ENCODE measurements around the gene PDSS2. TPM values are rescaled to one million over a fixed set of nuclear protein-coding genes. Genes with fewer than 3 reads are reported as not detected.
A peak's percentile ranks its signal among the peaks of the same experiment; 100 is the strongest.
"Not testable (repeated sequence)": the region's sequence is repeated elsewhere in the genome, so short reads cannot be mapped to it uniquely, and the experiment has no call there.

PDSS2 gene
- total RNA-seq, 1 experiment from 2014 or later: 8.2 TPM

DNA sequence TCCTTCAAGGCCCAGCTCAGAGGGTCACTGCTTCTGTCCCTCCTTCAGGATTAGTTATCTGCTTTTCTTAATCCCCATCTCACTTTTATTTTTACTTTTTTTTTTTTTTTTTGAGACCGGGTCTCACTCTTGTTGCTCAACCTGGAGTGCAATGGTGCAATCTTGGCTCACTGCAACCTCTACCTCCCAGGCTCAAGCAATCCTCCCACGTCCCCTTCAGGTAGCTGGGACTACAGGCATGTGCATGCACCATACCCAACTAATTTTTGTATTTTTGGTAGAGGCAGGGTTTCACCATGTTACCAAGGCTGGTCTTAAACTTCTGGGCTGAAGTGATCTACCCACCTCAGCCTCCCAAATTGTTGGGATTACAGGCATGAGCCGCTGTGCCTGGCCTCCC is 16.5 kb upstream of the PDSS2 start:
- DNase-seq (ENCODE audit: low spot score): not testable (repeated sequence)

DNA sequence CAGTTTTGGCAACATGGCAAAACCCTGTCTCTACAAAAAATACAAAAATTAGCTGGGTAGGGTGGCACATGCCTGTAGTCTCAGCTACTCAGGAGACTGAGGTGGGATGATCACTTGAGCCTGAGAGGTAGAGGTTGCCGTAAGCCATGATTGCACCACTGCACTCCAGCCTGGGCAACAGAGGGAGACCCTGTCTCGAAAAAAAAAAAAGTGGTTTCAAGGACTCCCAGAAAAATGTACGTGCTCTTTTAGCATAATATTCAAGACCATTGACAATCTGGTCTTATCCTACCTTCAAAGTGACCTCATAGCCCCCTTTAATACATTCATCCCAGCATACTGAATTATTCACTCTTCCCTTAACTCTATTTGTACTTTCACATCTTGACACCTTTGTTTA is 16.0 kb upstream of the PDSS2 start:
- not testable (repeated sequence) for DNase-seq (ENCODE audit: low spot score)

- DNase-seq (ENCODE audit: low spot score): no peak
Measured at GRCh38 chr6:107473660-107474059, 14.3 kb upstream of the PDSS2 start.

DNA sequence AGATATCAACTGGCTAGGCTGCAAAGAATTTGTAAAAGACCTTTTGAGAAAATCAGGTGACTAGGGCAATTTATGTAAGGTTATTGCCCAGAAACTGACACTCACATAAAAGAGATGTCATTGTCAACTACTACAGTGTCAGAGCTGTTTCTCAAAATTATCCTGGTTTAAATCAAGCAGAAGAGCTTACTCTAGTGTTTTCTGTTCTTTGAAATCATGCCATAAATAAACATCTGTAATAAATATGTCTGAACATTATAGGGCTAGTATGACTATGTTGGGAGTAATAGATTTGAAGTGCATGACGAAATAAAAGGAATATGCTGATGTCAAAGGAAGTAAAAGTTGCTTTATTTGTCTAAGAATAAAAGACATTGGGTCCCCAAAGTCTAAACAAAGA is 11.0 kb upstream of the PDSS2 start:
- DNase-seq (ENCODE audit: low spot score): no peak

DNA sequence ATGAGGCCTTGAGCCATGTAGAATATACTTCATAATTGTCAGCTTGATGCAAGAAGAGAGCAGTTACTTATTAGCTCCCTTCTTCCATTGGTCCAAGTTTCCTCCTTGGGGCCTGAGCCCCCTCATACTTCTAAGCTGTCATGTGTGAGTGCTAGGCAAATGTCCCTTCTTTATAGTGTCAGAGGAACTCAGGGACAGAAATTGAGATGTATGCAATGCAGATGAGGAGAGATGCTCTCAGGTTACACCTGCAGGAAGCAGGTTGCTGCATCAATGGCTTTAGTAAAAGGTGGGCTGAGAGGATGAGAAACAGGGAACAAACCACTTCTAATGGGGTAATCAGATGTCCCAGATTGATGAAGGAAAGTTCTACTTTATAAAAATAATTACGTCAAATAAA is 6.7 kb upstream of the PDSS2 start:
- no peak for DNase-seq (ENCODE audit: low spot score)

DNA sequence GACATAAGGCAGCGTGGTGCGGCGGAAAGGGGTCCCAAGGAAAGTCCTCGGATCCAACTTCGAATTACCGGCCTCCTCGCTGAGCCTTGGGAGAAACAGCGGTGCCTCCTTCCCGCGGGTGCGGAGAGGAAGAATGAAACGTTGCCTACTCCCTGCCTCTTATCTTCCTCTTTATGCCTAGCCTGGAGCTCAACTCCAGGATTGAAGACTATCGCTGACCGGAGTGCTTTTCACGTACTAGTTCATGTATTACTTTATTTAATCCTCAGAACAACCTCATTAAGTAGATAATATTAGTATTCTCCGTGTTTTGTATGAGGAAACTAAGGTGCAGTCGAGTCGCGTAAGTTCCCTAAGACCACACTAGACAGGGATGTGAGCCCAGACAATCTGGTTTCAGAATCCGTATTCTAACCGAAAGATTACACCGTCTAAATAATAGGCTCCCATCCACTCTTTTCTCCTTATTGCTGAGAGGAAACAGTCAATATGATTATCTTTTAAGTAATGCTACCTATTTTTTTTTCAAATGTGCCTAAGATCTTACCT is 793 bp upstream of the PDSS2 start:
- no peak for DNase-seq (ENCODE audit: low spot score)

DNA sequence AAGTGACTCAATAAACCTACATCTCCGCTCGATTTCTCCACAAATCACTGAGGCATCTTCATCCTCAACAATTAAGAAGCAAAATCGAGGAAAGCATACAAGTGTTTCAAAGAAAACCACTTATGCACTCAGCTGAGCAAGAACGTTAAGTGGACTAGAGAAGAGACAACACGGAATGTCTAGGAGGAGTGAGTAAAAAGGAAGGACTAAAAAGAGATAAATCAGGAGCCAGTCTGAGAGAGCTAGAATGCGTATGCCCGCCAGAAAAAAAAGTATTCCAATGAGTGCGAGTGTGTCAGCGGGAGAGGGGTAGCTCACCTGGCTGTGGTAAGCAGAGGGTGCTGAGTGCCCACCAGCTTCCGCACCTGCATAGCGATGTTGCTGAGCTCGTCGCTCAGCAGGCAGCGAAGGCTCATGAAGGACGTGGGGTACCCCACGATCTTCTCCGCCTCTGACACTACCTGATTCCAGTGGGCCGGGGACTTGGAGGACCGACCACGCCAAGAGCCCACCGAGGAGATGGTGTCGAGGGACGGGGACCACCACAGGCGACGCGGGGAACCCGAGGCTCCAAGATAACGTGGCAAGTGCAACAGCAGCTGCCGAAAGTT is 587 bp downstream of the PDSS2 start:
- DNase-seq (ENCODE audit: low spot score): peak; percentile 10

- no peak for DNase-seq (ENCODE audit: low spot score)
Measured at GRCh38 chr6:107448776-107449175, 10.6 kb downstream of the PDSS2 start.

- no peak for DNase-seq (ENCODE audit: low spot score)
Measured at GRCh38 chr6:107447663-107448216, 11.6 kb downstream of the PDSS2 start.

DNA sequence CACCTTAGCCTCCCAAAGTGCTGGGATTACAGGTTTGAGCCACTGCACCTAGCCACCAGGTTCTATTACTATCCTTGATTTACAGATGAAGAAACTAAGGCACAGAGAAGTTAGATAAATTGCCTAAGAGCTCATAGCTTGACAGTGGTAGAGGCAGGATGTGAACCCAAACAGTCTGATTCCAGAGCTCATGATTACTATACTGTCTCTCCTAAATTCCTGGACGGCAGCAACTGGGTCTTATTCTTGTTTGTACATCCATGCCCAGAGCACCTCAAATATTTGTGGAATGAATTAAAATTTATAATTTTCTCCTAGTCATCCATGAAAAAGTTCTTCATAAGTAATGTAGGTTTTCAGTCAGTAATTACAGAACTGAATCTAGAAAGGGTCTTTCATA is 15.1 kb downstream of the PDSS2 start:
- DNase-seq (ENCODE audit: low spot score): no peak

- no peak for DNase-seq (ENCODE audit: low spot score)
Measured at GRCh38 chr6:107443608-107444267, 15.6 kb downstream of the PDSS2 start.

GRCh38 chr6:107442938-107443607 is 16.3 kb downstream of the PDSS2 start:
- no peak for DNase-seq (ENCODE audit: low spot score)

DNA sequence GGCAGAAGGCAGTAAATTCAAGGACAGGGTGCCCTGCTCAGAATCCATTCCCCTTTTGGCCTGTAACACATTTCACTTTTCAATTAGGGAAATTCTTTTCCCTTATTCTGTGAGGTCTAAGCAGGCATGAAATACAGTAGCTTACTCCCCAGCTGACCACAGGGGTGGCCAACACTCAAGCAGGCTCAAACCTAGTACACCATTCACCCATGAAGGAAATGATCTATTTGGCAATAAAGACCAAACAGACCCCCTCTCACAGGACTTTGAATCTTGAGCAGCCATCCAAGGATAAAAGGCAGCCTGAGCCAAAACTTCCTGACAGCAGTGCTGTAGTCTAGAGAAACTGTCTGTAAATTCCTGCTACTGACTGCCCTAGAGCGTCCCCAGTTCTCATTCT is 17.7 kb downstream of the PDSS2 start:
- no peak for DNase-seq (ENCODE audit: low spot score)

DNA sequence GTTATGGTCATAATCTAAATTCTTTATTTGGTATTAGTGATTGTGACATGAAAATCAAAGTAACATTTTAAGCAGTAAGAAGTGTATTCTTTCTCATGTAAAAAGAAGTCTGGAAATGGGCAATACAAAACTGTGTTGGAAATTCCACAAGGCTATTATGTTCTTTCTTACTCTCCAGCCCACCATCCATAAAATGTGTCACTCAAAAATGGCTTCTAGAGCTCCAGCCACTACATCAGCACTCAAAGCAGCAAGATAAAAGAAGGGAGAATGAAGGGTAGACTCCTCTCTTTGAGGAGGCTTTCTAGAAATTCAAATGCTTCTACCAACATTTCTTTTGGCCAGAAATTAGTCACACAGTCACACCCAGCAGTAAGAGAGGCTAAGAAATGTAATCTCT is 18.4 kb downstream of the PDSS2 start:
- no peak for DNase-seq (ENCODE audit: low spot score)

DNA sequence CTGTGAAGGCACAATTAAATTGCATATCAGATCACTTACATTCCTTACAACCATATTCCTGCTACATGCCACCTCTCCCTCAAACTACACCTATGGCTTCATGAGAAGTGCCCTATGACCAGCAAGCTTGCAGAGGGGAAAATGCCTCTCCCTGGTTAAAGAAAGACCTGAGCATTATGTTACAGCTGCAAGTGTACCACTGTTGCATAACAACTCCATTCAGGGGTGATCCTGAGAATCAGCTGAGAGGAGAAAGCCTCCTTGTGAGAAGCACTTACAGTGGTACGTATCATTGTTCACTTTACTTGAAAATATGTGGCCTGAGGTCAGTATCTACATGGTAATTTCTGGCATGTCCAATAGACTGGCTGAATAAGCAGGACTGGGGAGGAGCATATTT is 20.0 kb downstream of the PDSS2 start:
- no peak for DNase-seq (ENCODE audit: low spot score)

DNA sequence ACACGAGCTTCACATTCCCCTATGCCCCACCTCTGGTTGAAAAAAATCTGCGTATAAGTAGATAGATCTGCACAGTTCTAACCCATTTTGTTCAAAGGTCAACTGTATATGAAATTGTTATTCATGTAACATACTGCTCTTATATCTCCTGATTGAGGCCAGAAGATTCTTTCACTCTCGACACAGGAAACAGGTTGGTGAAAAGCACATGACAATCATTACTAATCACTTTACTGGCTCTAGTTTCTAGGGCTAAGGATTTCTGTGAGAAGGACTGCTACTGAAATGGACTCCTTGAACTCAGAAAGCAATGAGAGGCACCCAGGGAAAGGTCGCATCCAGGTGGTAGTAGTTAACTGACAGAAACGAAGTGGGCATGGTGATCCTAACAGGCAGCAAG is 21.7 kb downstream of the PDSS2 start:
- DNase-seq (ENCODE audit: low spot score): no peak

GRCh38 chr6:107436881-107437280 is 22.5 kb downstream of the PDSS2 start:
- DNase-seq (ENCODE audit: low spot score): no peak

GRCh38 chr6:107435798-107436197 is 23.6 kb downstream of the PDSS2 start:
- DNase-seq (ENCODE audit: low spot score): no peak

GRCh38 chr6:107434812-107435211 is 24.6 kb downstream of the PDSS2 start:
- no peak for DNase-seq (ENCODE audit: low spot score)

GRCh38 chr6:107425951-107426350 is 33.4 kb downstream of the PDSS2 start:
- DNase-seq (ENCODE audit: low spot score): not testable (repeated sequence)

GRCh38 chr6:107423474-107423990 is 35.8 kb downstream of the PDSS2 start:
- no peak for DNase-seq (ENCODE audit: low spot score)

DNA sequence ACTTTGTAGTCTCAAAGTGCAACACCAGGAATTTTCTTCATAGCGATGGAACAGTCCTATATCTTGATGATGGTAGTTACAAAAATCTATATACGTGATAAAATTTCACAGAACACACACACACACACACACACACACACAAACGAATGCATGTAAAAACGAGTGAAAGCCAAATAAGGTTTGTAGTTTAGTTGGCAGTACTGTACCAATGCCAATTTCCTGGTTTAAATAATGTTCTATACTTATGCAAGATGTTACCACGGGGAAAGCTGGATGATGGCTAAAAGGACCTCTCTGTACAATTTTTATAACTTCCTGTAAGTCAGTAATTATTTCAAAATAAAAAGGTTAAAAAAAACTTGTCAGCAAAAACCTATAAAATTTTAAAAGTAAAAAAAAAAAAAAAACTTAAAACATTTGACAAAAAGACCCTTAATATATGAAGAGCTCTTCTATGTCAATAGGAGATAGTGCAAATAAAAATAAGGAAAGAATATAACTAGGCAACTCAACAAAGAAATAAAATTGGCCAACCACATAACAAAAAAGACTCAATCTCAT is 37.6 kb downstream of the PDSS2 start:
- DNase-seq (ENCODE audit: low spot score): no peak
